PC-9 (cell line): ENCODE measurements around the gene LRP1B. TPM values are rescaled to one million over a fixed set of nuclear protein-coding genes. Genes with fewer than 3 reads are reported as not detected.

Source experiments
- BruUV-seq: library from RNA; stranded (reverse); fragments of 400-500 nt; replicated peaks from 2 replicates; lab custom pipeline; 2021; lab: Mats Ljungman, UMichigan
- CTCF ChIA-PET: fragments of 300-600 bp; sonication (Branson Sonifier 250); formaldehyde crosslinking; loops from one replicate; lab custom pipeline; 2022; ENCODE audit warnings: antibody characterized with exemption; lab: Charles Lee
- POLR2A ChIA-PET: fragments of 300-600 bp; sonication (Branson Sonifier 250); formaldehyde crosslinking; loops from one replicate; lab custom pipeline; 2022; ENCODE audit warnings: antibody characterized with exemption; ENCODE audit not compliant: unreplicated experiment; lab: Charles Lee
- DNase-seq, 2 experiments: peaks; one replicate each; pipeline versions ENCODE4 v3.0.0 to v3.0.0-alpha.2; 2015 to 2022; ENCODE audit warnings: mixed read lengths in 1 of 2
- H2AFZ ChIP-seq: fragments of 200-600 bp; sonication (generic); 2 replicates; pipeline ENCODE4 v1.8.1; 2017; ENCODE audit warnings: antibody characterized with exemption
- H3F3A ChIP-seq: fragments of 200-600 bp; sonication (generic); 2 replicates; pipeline ENCODE4 v1.8.1; 2017; ENCODE audit warnings: antibody characterized with exemption, mild to moderate bottlenecking, low read depth; ENCODE audit not compliant: insufficient read depth
- H3K27ac ChIP-seq: fragments of 200-600 bp; sonication (generic); 2 replicates; pipeline ENCODE4 v1.6.1; 2016; ENCODE audit warnings: mixed run types
- H3K27me3 ChIP-seq: fragments of 200-600 bp; sonication (generic); 2 replicates; pipeline ENCODE4 v1.6.1; 2016; ENCODE audit warnings: low read depth, mixed run types; ENCODE audit not compliant: insufficient read depth
- H3K36me3 ChIP-seq: fragments of 200-600 bp; sonication (generic); 2 replicates; pipeline ENCODE4 v1.6.1; 2016; ENCODE audit warnings: low read depth, mixed run types
- H3K4me1 ChIP-seq: fragments of 200-600 bp; sonication (generic); replicated peaks from 2 replicates; pipeline ENCODE4 v1.6.1; 2016; ENCODE audit warnings: mixed run types; ENCODE audit not compliant: insufficient read depth
- H3K4me2 ChIP-seq: fragments of 200-600 bp; sonication (generic); 2 replicates; pipeline ENCODE4 v1.6.1; 2017; ENCODE audit warnings: mixed run types
- H3K4me3 ChIP-seq: fragments of 200-600 bp; sonication (generic); 2 replicates; pipeline ENCODE4 v1.6.1; 2016; ENCODE audit warnings: mixed run types
- H3K79me2 ChIP-seq: fragments of 200-600 bp; sonication (generic); 2 replicates; pipeline ENCODE4 v1.6.1; 2017; ENCODE audit warnings: low read depth, mixed run types
- H3K9me2 ChIP-seq: fragments of 200-600 bp; sonication (generic); 2 replicates; pipeline ENCODE4 v1.8.1; 2017; ENCODE audit warnings: mild to moderate bottlenecking; ENCODE audit not compliant: insufficient read depth
- H3K9me3 ChIP-seq: fragments of 200-600 bp; sonication (generic); 2 replicates; pipeline ENCODE4 v1.8.1; 2016; ENCODE audit warnings: low read depth; ENCODE audit not compliant: insufficient read depth
- H4K20me1 ChIP-seq: fragments of 200-600 bp; sonication (generic); 2 replicates; pipeline ENCODE4 v1.8.1; 2017; ENCODE audit not compliant: insufficient read depth
- EZH2 ChIP-seq: fragments of 200-600 bp; sonication (generic); IDR thresholded peaks from 2 replicates; pipeline ENCODE4 v1.8.0; 2017; ENCODE audit warnings: antibody characterized with exemption, low read depth
- intact Hi-C: fragments of 100-400 bp; cut with micrococcal nuclease; formaldehyde crosslinking; loops from one replicate; pipeline ENCODE4 v1.10.0; 2022; ENCODE audit not compliant: unreplicated experiment
- total RNA-seq: library from RNA; stranded (reverse); gene quantifications from 2 replicates; pipeline ENCODE4 v1.2.3, GENCODE V29; 2021
- TF ChIP-seq, protein P1 (sequence below): fragments of 200-600 bp; sonication (generic); conservative IDR thresholded peaks from 2 replicates; pipeline ENCODE4 v1.6.1; 2017; ENCODE audit warnings: mixed run types, antibody characterized with exemption, mild to moderate bottlenecking, moderate library complexity

Gene LRP1B
- total RNA-seq, 1 experiment from 2014 or later, result 1.7 TPM

DNA sequence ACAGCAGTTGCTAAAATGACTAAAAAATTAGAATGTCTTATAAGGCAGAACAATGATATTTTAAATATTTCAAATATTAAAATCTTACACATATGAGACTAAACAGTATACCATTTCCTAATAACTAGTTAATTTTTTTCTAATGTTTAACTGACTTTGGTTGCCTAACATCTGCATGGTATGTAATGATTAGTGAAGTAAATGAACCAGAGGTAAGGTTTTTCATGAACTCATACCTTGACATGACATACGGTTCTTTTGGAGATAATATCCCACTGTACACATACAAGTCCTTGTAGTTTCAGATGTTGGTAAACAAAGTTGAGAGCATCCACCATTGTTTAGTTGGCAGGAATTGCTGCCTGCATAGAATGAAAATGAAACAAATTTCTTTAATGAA is 1360.2 kb downstream of the LRP1B start:
- no peaks in the 10 kb centered on the region for H4K20me1 ChIP-seq
- no peaks in the 10 kb centered on the region for H3K4me1 ChIP-seq
- no peak overlapping the region for H3K27ac ChIP-seq
- H3K9me3 ChIP-seq, result no peaks in the 10 kb centered on the region
- H2AFZ ChIP-seq, result no peak overlapping the region
- BruUV-seq, result no TSS peak
- no peaks in the 10 kb centered on the region for H3K27me3 ChIP-seq
- intact Hi-C loops, result no loop called here
- POLR2A ChIA-PET, result no interaction called here
- no peaks in the 10 kb centered on the region for H3F3A ChIP-seq
- H3K4me3 ChIP-seq, result no peak overlapping the region
- TF ChIP-seq EZH2, result no peak
- TF ChIP-seq, protein P1, sequence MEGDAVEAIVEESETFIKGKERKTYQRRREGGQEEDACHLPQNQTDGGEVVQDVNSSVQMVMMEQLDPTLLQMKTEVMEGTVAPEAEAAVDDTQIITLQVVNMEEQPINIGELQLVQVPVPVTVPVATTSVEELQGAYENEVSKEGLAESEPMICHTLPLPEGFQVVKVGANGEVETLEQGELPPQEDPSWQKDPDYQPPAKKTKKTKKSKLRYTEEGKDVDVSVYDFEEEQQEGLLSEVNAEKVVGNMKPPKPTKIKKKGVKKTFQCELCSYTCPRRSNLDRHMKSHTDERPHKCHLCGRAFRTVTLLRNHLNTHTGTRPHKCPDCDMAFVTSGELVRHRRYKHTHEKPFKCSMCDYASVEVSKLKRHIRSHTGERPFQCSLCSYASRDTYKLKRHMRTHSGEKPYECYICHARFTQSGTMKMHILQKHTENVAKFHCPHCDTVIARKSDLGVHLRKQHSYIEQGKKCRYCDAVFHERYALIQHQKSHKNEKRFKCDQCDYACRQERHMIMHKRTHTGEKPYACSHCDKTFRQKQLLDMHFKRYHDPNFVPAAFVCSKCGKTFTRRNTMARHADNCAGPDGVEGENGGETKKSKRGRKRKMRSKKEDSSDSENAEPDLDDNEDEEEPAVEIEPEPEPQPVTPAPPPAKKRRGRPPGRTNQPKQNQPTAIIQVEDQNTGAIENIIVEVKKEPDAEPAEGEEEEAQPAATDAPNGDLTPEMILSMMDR, result no peak
- CTCF ChIA-PET, result no interaction called here
- no peaks in the 10 kb centered on the region for H3K79me2 ChIP-seq
- no peaks in the 10 kb centered on the region for H3K9me2 ChIP-seq
- no peaks in the 10 kb centered on the region for H3K36me3 ChIP-seq
- no peak overlapping the region for H3K4me2 ChIP-seq
- DNase-seq, result no peak

DNA sequence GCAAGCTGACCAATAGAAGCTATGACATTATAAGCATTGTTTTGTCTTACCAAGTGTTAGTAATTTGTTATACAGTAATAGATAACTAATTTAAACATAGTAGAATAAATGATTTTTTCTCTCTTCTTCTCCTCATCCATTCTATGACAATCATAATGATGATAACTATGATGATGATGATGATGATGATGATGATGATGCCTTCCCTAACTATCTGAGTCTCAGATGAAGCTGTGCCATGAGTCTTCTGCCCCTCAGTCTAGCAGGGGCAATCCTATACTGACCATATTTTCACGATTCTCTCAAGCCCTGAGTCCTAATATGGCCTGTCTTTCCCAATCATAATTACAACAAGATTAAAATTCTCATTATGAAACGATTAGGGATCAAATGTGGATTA is 1369.0 kb downstream of the LRP1B start:
- Histone ChIP-seq H3K27ac (no peak overlapping the region), H3K79me2 (no peaks in the 10 kb centered on the region), H2AFZ (no peak overlapping the region), H3K4me1 (no peaks in the 10 kb centered on the region), H3K4me2 (no peak overlapping the region), H4K20me1 (no peaks in the 10 kb centered on the region), H3K27me3 (no peaks in the 10 kb centered on the region), H3K4me3 (no peak overlapping the region), H3K36me3 (no peaks in the 10 kb centered on the region), H3K9me3 (no peaks in the 10 kb centered on the region), H3K9me2 (no peaks in the 10 kb centered on the region), H3F3A (no peaks in the 10 kb centered on the region)
- no TSS peak for BruUV-seq
- ChIA-PET CTCF (no interaction called here), POLR2A (no interaction called here)
- no peak for DNase-seq
- TF ChIP-seq EZH2, result no peak
- TF ChIP-seq, protein P1, result no peak
- intact Hi-C loops, result no loop called here

DNA sequence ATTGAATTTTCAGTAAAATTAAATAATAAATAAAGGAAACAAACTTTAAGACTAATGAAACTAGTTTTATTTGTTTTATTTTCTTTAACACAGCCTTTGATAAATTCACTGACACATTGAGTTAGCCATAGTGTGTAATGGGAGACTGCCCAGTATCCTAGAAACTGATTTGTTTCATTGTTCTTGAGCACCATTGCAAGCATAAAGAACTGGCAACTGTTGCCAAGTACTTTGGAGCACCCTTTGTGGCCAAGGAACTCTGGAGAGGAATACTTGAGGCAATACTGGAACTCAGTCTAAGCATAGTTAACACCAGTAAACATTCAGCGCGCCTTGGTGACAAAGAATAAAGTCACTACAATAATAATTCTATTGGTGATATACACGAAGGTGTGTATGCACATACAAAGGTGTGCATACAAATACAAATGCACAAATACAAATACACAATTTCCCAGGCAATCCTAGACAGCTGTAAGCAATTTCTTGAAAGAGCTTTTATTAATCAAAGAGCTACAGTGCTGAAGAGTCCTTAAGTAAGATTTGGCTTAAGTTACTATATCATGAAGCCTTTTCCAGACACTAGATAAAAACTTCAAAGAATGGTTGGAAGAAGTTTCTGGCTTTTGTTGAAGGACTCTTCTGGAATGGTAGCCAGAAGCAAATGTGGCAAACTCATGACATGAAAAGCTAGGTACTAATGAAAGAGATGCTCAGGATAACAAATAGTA is 1371.2 kb downstream of the LRP1B start:
- DNase-seq, result no peak
- CTCF ChIA-PET, result no interaction called here

More for the DNA sequence above, 1371.2 kb downstream of the LRP1B start:
- POLR2A ChIA-PET, result no interaction called here
- intact Hi-C loops, result no loop called here
- no peaks in the 10 kb centered on the region for H3K9me3 ChIP-seq
- H3K4me2 ChIP-seq, result no peak overlapping the region
- H3K4me3 ChIP-seq, result no peak overlapping the region
- no TSS peak for BruUV-seq
- no peak overlapping the region for H2AFZ ChIP-seq
- H3F3A ChIP-seq, result no peaks in the 10 kb centered on the region
- no peak overlapping the region for H3K27ac ChIP-seq
- no peaks in the 10 kb centered on the region for H4K20me1 ChIP-seq
- H3K79me2 ChIP-seq, result no peaks in the 10 kb centered on the region
- H3K4me1 ChIP-seq, result no peaks in the 10 kb centered on the region
- TF ChIP-seq, protein P1, result no peak
- TF ChIP-seq EZH2, result no peak
- no peaks in the 10 kb centered on the region for H3K9me2 ChIP-seq
- H3K36me3 ChIP-seq, result no peaks in the 10 kb centered on the region
- H3K27me3 ChIP-seq, result no peaks in the 10 kb centered on the region
